ENCODE results near the gene C20orf173. TPM values are rescaled to one million over a fixed set of nuclear protein-coding genes. Genes with fewer than 3 reads are reported as not detected.

Gene C20orf173
- polyA plus RNA-seq, 1 of the 3 experiments (the other 2 are of a cell fraction) = not detected

GRCh38 chr20:35560105-35560511 lies 30.7 kb upstream of the C20orf173 start:
- POLR2A ChIA-PET = interaction anchor here (0.9 to 1.3 kb wide), 2 partner anchors 8 to 11 kb away, joined by 3 to 5 read pairs; no protein-coding TSS in a partner anchor
- H3K9me3 ChIP-seq = no peaks in the 10 kb centered on the region
- no peaks in the 10 kb centered on the region for H3K27me3 ChIP-seq (ENCODE audit: insufficient read depth)
- TF ChIP-seq TCF12 (IDR thresholded peaks at IDR 0.05) (no peak), MXI1 (IDR thresholded peaks at IDR 0.05; ENCODE audit: low read depth, low read length) (no peak), RFX5 (IDR thresholded peaks at IDR 0.05; ENCODE audit: low read length) (no peak), PBX3 (IDR thresholded peaks at IDR 0.05) (no peak), POLR2AphosphoS5 (IDR thresholded peaks at IDR 0.05; ENCODE audit: low read depth, low read length) (no peak), GABPA (IDR thresholded peaks at IDR 0.05; ENCODE audit: low read depth) (no peak), MAX (IDR thresholded peaks at IDR 0.05; ENCODE audit: low read depth) (no peak), REST (IDR thresholded peaks at IDR 0.05; ENCODE audit: low read depth, low read length) (no peak), USF2 (IDR thresholded peaks at IDR 0.05; ENCODE audit: borderline replicate concordance, low read depth, low read length) (no peak), MEF2A (IDR thresholded peaks at IDR 0.05; ENCODE audit: borderline replicate concordance, low read depth) (no peak), IRF3 (IDR thresholded peaks at IDR 0.05; ENCODE audit: low read depth, low read length) (no peak), SIN3A (IDR thresholded peaks at IDR 0.05; ENCODE audit: borderline replicate concordance, low read depth, low read length) (no peak), FOXM1 (IDR thresholded peaks at IDR 0.05; ENCODE audit: low read depth) (no peak), TEAD4 (IDR thresholded peaks at IDR 0.05; ENCODE audit: borderline replicate concordance, insufficient read depth) (no peak), GATA2 (CRISPR knock-in tag; IDR thresholded peaks at IDR 0.05) (no peak), YY1 (IDR thresholded peaks at IDR 0.05; ENCODE audit: low read depth) (no peak), RXRA (IDR thresholded peaks at IDR 0.05; ENCODE audit: borderline replicate concordance, low read depth) (no peak), USF1 (IDR thresholded peaks at IDR 0.05; ENCODE audit: borderline replicate concordance, low read depth) (no peak)
- no peak overlapping the region for H3K27ac ChIP-seq (ENCODE audit: low read depth in 2 of 2, low read length in 1 of 2)
- CTCF ChIA-PET = interaction anchor here (1.1 kb wide), 1 partner anchor 44 kb away, joined by 4 read pairs; no protein-coding TSS in a partner anchor
- H4K20me1 ChIP-seq (ENCODE audit: insufficient read depth) = no peaks in the 10 kb centered on the region
- no peak for DNase-seq
- H3K36me3 ChIP-seq (replicated peaks in 1 of 2; ENCODE audit: control insufficient read depth in 1 of 2, insufficient read depth in 2 of 2, low read length in 1 of 2) = peaks cover 0 to 23% of the 10 kb centered on the region in 2 experiments
- peaks cover 5% of the 10 kb centered on the region for H3F3A ChIP-seq (replicated peaks; ENCODE audit: insufficient read depth)
- H3K4me3 ChIP-seq (ENCODE audit: low read depth in 2 of 2, low read length in 1 of 2) = no peak overlapping the region
- H3K9ac ChIP-seq = no peak overlapping the region
- no peaks in the 10 kb centered on the region; a peak in 1 of 4 replicates for H3K4me1 ChIP-seq (ENCODE audit: control insufficient read depth in 1 of 2, insufficient read depth in 2 of 2, low read depth in 1 of 2, low read length in 1 of 2)
- H2AFZ ChIP-seq (ENCODE audit: low read depth) = no peak overlapping the region
- H3K9me2 ChIP-seq = no peaks in the 10 kb centered on the region
- 90% methylated on average over 11 of the region's 18 CpGs for WGBS (ENCODE audit: low lambda C conversion rate)
- no peaks in the 10 kb centered on the region for H3K79me2 ChIP-seq (ENCODE audit: insufficient read depth)
- no peak overlapping the region for H3K4me2 ChIP-seq
